Dendritic cell treated with granulocyte-macrophage colony-stimulating factor and Interleukin-4, amounts not matched to agents 40 ng/mL and 50 ng/mL, for 4 days (primary cell): Measurements from ENCODE around the gene UCP3.

Source experiments
- H3K27ac Mint-ChIP-seq: one replicate; pipeline ENCODE4 v1.8.0; 2022; ENCODE audit warnings: mild to moderate bottlenecking, mixed read lengths
- H3K27me3 Mint-ChIP-seq: one replicate; pipeline ENCODE4 v1.8.0; 2022; ENCODE audit warnings: mild to moderate bottlenecking, mixed read lengths
- H3K36me3 Mint-ChIP-seq: one replicate; pipeline ENCODE4 v1.8.0; 2022; ENCODE audit warnings: low read depth, mixed read lengths
- H3K4me1 Mint-ChIP-seq: one replicate; pipeline ENCODE4 v1.8.0; 2022; ENCODE audit warnings: low read depth, mixed read lengths
- H3K4me3 Mint-ChIP-seq: one replicate; pipeline ENCODE4 v1.8.0; 2022; ENCODE audit warnings: mild to moderate bottlenecking, moderate library complexity, mixed read lengths
- H3K9me3 Mint-ChIP-seq: one replicate; pipeline ENCODE4 v1.8.0; 2022; ENCODE audit warnings: mixed read lengths
- intact Hi-C: fragments of 100-400 bp; cut with micrococcal nuclease; formaldehyde crosslinking; loops from one replicate; pipeline ENCODE4 v1.15.0; 2022

The UCP3 gene

GRCh38 chr11:73957654-73958361 is 51.1 kb downstream of the UCP3 start:
- Mint-ChIP-seq H3K4me3 (no peak overlapping the region), H3K27me3 (peaks cover 27% of the 10 kb centered on the region), H3K36me3 (no peaks in the 10 kb centered on the region), H3K9me3 (no peaks in the 10 kb centered on the region), H3K4me1 (peaks cover 5% of the 10 kb centered on the region), H3K27ac (no peak overlapping the region)
- intact Hi-C loops = no loop called here

GRCh38 chr11:73956876-73957653 is 51.8 kb downstream of the UCP3 start:
- intact Hi-C loops = no loop called here
- H3K9me3 Mint-ChIP-seq = no peaks in the 10 kb centered on the region
- H3K36me3 Mint-ChIP-seq = no peaks in the 10 kb centered on the region
- H3K27ac Mint-ChIP-seq = no peak overlapping the region
- H3K4me1 Mint-ChIP-seq = peaks cover 5% of the 10 kb centered on the region
- peaks cover 27% of the 10 kb centered on the region for H3K27me3 Mint-ChIP-seq
- H3K4me3 Mint-ChIP-seq = no peak overlapping the region

GRCh38 chr11:73951797-73952196 is 57.1 kb downstream of the UCP3 start:
- Mint-ChIP-seq H3K4me3 (no peak overlapping the region), H3K27me3 (peaks cover 10% of the 10 kb centered on the region), H3K27ac (no peak overlapping the region), H3K36me3 (no peaks in the 10 kb centered on the region), H3K4me1 (peaks cover 5% of the 10 kb centered on the region), H3K9me3 (no peaks in the 10 kb centered on the region)
- intact Hi-C loops = no loop called here

DNA sequence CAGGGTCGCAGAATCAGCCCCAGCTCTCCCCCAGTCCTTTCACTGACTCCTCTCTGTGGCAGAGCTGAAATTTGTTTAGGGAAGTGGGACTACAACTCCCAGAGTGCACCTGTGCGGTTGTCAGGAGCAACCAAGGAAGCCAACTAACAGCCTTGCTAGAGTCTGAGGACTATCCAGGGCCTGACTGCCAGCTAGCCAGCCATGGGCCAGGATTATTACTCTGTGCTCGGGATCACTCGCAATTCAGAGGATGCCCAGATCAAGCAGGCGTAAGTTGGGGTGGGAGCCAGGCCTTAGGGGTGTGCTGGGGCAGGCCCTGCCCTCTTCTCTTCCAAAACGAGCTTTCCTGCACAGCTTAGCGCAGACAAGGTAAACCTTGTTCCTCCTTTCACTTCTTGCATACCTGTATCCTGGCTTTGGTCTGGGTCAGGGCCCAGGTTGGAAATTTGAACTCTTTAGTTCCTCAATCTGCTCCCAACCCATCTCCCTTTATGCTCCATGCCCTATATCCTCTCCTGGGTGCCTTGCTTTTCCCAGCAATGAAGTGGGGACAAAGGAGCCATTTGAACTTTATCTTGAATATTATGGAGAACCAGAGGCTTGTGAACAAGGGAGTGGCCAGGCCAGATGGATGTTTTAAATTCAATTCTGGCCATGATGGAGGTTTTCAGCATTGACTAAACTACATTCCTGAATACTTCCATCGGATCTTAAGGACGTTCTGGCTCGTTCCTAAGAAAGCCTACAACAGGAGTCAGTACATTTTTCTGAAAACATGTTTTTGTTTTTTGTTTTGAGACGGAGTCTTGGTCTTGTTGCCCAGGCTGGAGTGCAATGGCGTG is 57.8 kb downstream of the UCP3 start, which contains the start of gene DNAJB13:
Gene DNAJB13 (plus strand): TSS at position 158 of the 842 bp plus-strand sequence. CDS start 44 bp downstream, at position 202.
- Mint-ChIP-seq H3K27ac (no peak within 1 kb of the TSS), H3K9me3 (no peaks in the 10 kb centered on the region), H3K27me3 (peaks cover 3% of the 10 kb centered on the region), H3K4me1 (peaks cover 2% of the 10 kb centered on the region), H3K4me3 (no peak within 1 kb of the TSS), H3K36me3 (no peaks in the 10 kb centered on the region)
- intact Hi-C loops = no loop called here
